Measurements from ENCODE around the gene FANCL. TPM values are rescaled to one million over a fixed set of nuclear protein-coding genes. Genes with fewer than 3 reads are reported as not detected.
A peak's percentile ranks its signal among the peaks of the same experiment; 100 is the strongest.

FANCL gene
- total and polyA plus RNA-seq, 9 of the 15 experiments (the other 6 are each of a cell fraction or from before 2014, with no cell fraction given), result 36.7 to 120 (median 58.5) TPM

GRCh38 chr2:58122540-58122939 lies 118.6 kb downstream of the FANCL start (continued):
- TF ChIP-seq RBM17 (IDR thresholded peaks at IDR 0.05; ENCODE audit: borderline replicate concordance, low read depth, low read length) (no peak), ESRRB (CRISPR knock-in tag; IDR thresholded peaks at IDR 0.05; ENCODE audit: borderline replicate concordance) (no peak), SMAD4 (CRISPR knock-in tag; conservative IDR thresholded peaks at IDR 0.05) (peak; percentile 76), CEBPB (tag; IDR thresholded peaks at IDR 0.05) (no peak), ZNF764 (CRISPR knock-in tag; IDR thresholded peaks at IDR 0.05; ENCODE audit: low read depth) (no peak), ZNF398 (CRISPR knock-in tag; IDR thresholded peaks at IDR 0.05) (no peak), ZNF184 (CRISPR knock-in tag; IDR thresholded peaks at IDR 0.05) (no peak), RAD51 (IDR thresholded peaks at IDR 0.05; ENCODE audit: borderline replicate concordance, low read depth) (no peak), IRF2 (CRISPR knock-in tag; IDR thresholded peaks at IDR 0.05) (no peak), SAFB2 (IDR thresholded peaks at IDR 0.05; ENCODE audit: borderline replicate concordance, low read depth, low read length, severe bottlenecking) (no peak), MAZ (CRISPR knock-in tag; conservative IDR thresholded peaks at IDR 0.05 in 1 of 2, IDR thresholded peaks at IDR 0.05 in 1 of 2) (no peak), ZFP1 (CRISPR knock-in tag; IDR thresholded peaks at IDR 0.05) (no peak), PTRF (tag; IDR thresholded peaks at IDR 0.05) (no peak), MNT (conservative IDR thresholded peaks at IDR 0.05) (no peak), ZNF316 (IDR thresholded peaks at IDR 0.05) (no peak), SIN3A (IDR thresholded peaks at IDR 0.05; ENCODE audit: borderline replicate concordance in 2 of 2, control insufficient read depth in 1 of 2, low read depth in 2 of 2, low read length in 2 of 2) (no peak), ZNF407 (IDR thresholded peaks at IDR 0.05; ENCODE audit: low read depth) (no peak), SUPT5H (IDR thresholded peaks at IDR 0.05) (no peak)

Data from K562 (cell line).